OCI-LY1 (cell line): ENCODE measurements around the gene SRSF2.

Experiments
- CTCF ChIP-seq: fragments of 200-600 bp; sonication (generic), shearing (Covaris generic); IDR thresholded peaks from 2 replicates; pipeline ENCODE4 v1.5.1; 2017; ENCODE audit warnings: mild to moderate bottlenecking, antibody characterized with exemption, low read length, moderate library complexity, mixed read lengths
- EZH2 ChIP-seq: fragments of 200-600 bp; sonication (generic), shearing (Covaris generic); IDR thresholded peaks from 2 replicates; pipeline ENCODE4 v1.8.0; 2017; ENCODE audit warnings: borderline replicate concordance, mixed run types, mild to moderate bottlenecking, antibody characterized with exemption, low read length, moderate library complexity, mixed read lengths

- TF ChIP-seq CTCF (no peak), EZH2 (no peak)
Observed at GRCh38 chr17:76742958-76743357, 5.8 kb upstream of the SRSF2 start.
